HG03103 (cell line): ENCODE data around the gene SH3GL1.

Experiments used
- ATAC-seq: cut with Tn5 transposase; IDR thresholded peaks from one replicate; pipeline ENCODE4 v1.9.1; 2021; ENCODE audit warnings: low read depth; ENCODE audit not compliant: unreplicated experiment

Gene SH3GL1

DNA sequence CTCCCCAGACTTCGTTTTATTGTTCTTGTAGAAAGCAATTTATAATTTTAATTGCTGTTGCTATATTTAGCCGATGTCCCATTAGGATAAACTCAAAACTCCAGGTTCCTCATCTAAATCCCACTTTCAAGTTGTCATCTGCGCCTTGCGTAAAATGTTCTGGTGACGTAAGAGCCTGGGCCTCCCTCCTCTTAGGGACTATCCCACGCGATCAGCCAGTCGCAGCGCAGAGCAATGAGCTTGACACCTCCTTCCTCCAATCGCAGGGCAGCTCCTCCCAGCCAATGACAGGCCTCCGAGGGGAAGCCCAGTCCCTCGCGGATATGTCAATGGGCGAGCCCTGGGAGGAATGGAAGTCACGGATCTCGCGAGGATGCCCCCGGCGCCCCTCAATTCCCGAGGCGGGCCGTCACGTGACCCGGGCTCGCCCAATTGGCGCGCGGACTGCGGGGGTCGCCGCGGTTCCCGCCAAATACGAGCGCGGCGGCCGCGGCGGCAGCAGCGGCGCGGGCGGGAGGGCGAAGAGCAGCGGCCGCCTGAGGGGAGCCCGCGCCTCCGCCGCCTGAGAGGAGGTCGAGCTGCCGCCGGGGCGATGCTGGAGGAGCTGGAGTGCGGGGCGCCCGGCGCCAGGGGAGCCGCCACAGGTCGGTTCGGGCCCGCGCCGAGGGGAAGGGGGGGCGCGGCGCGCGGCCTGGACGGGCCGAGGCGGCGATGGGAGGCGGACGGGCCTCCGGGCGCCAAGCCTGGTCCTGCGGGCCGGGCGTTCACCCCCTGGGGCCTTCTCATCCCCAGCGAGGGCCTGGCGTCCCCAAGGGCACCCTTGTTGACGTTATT lies 2.0 kb upstream of the SH3GL1 start, which contains the start of gene CHAF1A:
TSS of gene CHAF1A (plus strand) at position 470 of the 834 bp plus-strand sequence. CDS start at position 593, 123 bp downstream.
- ATAC-seq: peak; percentile 76

DNA sequence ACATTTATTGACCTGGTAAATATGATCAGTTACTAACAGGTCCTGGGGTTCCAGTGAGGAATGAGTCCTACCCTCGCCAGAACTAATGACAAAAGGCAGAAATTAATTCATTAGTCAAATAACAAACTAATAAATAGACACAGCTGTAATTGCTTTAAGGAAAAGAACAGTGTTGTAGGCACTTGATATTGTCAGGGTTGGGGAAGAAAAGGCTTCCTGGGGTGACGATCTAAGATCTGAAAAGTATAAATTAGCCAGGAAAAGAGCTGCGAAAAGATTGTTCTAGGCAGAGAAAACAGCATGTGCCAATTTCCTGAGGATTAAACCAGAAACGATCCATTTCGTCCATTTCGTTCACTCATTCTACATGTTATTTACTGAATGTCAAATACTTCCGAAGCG lies 1.4 kb upstream of the SH3GL1 start:
- ATAC-seq: no peak

DNA sequence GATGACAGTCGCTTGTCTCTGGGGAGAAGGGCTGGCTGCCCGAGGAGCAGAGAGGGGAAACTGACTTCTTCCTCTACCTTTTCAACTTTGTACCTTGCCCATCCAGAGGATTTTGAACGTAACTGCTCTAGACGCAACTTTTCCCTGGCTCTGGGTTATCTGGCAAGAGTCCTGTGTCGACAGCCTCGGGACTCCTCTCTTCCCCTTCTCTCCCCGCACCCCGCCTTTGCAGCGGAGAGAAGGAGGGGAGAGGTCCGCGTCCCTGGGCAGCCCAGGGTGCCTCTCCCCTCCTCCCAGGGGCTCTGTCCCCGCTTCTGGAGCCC lies 574 bp downstream of the SH3GL1 start:
- peak; percentile 1 for ATAC-seq

DNA sequence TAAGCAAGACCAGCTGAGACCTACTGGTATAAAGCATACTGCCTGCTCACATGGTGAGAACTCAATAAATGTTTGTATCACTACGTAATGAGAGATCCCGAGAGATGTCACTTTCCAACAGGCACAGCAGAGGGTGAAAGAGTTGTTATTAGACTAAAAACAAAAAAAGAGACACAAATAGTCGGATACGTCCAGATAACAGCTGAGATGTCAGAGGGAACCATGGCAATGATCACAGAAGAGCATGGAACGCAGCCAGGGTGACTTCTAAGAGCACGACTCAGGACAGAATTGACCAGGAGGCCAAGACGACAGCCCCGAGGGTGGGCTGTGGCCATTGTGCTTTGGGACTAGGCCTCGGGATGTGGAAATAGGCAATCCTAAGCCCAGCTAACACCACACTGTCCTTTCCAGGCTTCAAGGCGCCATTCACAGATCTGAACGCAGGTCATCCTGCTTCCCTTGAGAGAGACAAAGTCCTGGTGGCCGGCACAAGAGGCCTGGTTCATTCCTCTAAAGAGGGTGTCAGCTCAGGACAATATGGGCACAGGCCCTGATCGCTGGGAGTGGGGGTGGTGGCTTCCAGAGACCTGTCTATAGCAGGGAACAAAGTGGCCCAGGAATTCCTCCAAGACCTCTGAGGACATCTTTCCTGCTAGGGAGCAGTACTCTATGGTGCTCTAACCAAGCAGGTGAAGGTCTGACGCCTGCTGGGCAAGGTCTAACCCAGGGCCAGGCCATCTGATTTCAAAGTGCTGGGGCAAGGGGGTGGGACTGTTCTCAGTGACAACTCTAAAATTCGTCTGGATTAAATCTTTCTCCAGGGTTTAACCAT lies 3.2 kb downstream of the SH3GL1 start:
- no peak for ATAC-seq

DNA sequence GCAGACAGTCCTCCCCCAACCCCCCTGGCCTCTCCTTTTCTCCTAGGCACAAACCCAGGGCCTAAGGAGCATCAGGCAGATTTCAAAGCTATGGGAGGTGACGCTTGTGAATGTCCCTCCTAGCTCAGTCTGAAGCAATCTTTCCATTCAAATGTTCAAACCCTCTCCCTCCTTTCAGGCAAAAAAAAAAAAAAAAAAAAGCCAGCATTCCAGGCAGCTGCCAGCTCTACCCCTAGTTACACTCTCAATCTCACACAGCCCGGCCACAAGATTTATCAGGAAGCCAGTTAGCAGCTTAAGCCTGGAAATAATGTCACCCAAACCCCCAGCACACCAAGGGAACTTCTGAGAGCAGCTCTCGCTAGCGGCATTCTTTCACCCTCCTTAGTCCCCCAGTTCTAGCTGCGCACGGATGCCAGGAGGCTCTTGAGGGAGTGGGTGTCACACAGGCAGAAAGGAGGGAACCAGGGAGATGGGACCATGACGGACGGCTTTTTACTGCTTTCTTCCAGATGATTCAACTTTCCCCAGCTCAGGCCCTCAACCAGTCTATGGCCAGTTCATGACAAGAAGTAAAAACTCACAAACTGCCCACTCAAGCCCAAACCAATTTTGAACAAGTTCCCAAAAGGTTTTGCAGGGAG lies 6.3 kb downstream of the SH3GL1 start:
- no peak for ATAC-seq

DNA sequence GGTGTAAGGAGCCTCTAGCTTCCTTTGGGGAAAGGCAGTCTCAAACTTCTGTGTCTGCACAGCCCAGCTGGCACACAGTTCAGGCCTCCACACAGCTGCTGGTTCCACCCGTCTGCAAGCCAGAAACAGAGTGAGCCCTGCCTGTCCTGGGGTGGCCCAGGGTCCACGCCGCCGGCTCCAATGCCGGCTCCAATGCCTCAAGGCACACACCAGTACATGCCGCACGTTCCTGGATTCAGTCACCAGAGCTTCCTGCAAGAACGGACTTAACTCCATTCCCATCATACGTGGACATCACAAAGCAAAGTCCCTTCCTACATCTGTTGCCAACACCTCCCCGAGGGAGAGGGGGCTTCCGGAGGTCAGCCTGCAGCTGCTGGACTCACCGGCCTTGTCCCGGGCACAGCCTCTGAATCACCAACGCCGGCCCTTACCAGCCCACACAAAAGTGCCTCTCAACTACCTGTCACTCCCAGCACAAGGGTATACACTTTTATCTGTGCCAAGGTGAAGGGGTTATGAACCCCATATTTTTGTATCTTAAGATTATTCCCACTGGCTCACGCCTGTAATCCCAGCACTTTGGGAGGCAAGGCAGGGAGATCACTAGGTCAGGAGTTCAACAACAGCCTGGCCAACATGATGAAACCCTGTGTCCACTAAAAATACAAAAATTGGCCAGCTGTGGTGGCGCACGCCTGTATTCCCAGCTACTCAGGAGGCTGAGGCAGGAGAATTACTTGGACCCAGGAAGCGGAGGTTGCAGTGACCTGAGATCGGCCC lies 8.5 kb downstream of the SH3GL1 start:
- no peak for ATAC-seq

DNA sequence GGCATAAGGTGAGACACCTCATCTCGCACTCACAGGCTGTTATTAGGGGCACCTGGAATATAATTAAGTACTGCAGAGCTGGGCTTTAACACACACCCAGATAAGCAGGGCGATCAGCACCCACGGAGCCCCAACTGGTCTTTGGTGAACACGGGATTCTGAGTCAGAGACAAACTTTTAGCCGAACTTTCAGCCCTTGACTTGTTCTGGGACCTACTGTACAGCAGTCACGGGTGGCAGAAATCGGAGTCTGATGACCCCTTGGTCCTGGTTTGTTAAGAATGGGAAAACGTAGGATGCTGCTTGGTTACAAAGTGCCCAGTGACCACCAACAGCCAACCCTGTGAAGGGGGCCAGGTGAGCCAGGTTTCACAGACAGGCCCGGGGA lies 9.0 kb downstream of the SH3GL1 start:
- ATAC-seq: no peak

DNA sequence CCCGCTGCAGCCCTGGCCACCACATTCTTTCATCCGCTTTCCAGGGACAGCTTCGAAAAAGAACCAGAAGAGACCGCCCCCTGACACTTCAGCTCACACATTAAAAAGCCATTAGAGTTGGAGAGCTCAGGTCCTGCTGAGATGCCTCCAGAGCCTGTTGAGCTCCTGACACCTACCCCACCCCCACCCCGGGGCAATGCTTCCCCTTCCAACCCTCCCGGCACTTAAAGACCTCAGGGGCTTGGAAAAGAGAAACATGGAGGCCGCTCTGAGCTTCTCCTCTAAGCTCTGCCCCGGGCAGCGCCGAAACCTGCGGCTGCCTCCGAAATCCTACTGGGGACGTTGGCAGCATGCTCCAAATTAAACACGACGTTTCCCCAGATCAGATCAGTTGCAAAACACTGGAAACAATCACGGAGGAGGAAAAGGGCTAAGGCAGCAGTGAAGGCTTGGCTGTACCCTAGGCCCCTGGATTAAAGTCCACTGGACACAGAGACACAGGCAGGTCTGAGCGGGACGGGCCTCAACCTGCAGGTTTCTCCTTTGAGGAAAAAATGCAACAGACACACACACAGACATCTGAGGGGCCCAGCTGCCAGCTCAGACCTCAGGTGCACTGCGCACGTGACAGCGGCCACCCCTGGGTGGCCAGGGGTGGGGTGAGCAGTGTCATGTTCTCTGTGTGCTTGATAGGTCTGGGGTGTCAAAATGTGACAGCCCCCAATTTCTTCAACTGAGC lies 9.6 kb downstream of the SH3GL1 start:
- ATAC-seq: no peak

DNA sequence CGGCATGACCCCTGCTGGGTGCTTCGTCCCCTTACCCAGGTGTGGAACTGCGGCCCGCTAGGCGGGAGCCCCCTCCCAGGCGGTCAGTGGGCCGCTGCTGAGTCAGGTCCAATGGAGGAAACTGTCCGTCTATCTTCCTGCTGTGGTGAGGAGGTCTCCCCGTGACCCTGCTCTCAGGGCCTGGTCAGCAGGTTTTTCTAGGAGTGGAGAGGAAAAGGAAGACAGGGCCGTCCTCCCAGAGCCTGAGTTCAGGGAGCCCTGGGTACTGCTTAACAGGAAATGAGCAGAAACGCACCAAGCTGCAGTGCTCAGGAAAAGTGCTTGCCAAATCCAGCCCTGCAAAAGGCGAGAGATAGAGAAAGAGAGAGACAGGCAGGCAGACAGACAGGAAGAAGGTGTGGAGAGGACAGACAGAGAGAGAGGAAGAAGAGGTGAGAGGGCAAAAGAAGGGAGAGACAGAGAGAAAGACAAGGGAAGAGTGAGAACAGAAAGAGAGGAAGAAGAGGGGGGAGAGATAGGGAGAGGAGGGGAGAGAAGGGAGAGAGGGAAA lies 10.3 kb downstream of the SH3GL1 start:
- no peak for ATAC-seq

DNA sequence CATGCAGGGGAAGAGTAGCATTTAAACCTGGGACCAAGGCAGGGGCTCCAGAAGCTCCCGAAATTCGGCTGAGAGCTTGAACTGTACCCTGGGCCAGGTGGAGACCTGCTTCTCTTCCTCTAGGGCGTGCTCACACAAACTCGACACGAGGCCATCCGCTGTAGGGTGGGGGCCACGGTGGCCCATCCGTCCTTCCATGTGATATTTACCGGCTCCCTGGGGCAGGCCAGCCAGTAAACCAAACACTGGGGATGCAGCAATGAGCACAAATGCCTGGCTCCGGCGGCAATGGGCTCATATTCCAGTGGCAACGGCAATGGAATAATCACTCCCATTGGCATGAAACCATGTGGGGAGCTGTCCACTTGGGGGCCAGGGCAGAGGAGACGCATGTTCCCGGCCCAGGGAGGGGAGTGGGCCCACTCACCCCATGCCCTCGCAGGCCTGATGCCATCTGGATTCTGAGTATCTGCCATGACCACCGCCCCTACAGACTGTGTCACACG lies 10.8 kb downstream of the SH3GL1 start:
- no peak for ATAC-seq

DNA sequence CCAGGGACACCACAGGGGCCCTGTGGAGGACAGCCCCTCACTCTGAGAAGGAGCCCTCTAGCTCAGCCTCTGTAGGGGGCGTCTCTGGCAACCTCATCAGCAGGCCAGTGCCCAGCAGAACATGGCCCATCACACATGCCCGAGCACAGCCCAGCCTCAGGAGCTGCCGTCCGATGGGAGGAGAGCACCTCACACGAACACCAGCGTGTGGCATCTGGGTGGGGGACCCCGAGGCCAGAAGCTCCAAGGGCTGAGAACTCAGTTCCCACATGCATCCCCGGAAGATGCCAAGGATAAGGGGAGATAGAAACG lies 11.3 kb downstream of the SH3GL1 start:
- ATAC-seq: no peak

DNA sequence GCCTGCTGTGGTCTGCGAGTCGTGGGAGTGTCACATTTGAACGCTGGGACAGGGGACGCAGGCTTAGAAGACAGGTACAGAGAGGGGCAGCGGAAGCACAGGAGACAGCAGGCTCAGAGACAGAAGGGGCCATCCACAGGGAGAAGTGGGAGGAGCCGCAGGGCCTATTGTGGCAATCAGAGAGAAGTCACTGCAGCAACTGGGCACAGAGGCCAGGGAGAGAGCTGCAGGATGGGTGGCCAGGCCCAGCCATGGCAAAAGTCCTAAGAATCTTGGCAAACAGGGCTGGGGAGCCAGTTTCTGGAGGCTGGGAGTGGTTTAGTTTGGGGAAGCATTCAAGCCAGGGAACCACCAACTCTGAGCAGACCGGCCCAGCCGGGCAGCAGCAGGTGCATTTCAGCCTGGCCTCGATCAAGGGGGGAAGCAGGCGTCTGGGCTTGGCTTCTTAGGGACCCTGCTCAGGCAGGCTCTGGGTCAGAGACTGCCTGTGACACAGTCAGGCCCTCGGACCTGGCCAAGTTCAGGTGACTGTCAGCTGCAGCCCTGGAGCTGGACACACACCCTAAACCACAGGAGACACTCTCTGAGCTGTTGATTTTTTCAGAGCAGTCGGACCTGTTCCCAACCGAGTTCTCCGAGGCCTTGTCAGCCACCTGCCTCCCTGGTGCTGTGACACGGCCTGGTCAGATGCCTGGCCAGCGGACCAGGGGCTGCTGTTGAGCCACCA lies 11.8 kb downstream of the SH3GL1 start:
- no peak for ATAC-seq

DNA sequence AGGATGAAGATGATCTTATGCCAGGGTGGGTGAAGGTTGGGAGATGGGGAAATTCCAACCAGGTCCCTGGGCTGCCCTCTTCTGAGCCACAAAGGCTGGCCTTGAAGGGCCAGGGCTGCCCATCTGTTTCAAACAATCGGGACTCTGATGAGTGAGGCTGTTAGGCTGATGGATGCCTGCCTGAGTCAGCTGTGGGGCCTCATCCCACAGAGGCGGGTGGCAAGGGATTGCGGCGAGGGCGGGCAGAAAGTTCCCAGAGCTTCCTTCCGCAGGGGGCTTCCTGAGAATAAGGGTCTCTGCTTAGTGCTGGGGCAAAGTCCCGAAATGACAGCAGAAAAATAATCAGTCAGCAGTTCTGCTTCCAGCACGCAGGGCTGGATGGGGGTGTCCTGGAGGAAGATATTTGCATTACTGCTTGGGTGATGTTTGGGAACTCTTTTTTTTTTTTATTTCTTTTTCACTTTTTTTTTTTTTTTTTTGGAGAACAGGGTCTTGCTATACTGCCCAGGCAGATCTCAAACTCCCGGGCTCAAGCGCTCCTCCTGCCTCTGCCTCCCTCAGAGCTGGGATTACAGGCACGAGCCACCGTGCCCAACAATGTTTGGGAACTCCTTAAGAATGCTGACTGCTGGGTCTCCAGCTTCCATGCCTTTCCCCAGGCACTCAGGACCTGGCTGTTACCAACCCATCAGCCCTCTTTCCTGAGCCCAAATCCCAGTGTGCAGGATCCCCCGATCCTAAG lies 14.1 kb downstream of the SH3GL1 start:
- ATAC-seq: no peak

DNA sequence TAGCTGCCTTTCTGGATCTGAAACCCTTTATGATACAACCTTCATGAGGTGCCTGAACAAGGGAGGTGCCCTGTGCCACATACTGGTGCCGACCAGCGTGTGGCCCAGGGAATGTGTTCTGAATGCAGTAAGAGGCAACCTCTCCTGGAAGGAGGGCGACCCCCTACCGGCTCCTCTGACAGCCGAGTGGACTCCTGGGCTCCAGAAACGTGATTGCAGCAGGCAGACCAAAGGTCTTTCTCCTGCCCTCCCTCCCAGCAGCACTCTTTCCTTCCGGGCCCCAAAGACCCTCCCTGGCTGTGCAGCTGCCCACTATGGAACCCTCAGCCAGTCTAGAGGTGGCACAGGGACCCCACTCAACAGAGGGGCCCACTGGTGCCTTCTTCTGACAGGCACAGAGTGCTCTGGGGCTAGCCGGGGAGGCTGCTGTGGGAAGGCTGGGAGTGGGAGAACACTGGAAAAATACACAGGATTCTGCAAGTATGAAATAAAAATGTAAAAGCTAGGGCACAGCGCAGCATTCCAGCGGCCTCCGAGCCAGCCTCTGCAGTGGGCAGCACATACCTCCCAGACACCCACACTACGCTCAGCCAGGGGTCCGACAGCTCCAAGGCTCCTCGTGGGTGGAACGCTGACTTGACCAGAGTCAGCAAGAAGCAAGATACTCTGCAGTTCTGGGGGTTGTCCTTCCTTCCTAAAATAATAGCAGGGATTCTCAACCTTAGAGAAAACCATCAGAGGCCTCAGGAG lies 14.9 kb downstream of the SH3GL1 start:
- ATAC-seq: no peak

DNA sequence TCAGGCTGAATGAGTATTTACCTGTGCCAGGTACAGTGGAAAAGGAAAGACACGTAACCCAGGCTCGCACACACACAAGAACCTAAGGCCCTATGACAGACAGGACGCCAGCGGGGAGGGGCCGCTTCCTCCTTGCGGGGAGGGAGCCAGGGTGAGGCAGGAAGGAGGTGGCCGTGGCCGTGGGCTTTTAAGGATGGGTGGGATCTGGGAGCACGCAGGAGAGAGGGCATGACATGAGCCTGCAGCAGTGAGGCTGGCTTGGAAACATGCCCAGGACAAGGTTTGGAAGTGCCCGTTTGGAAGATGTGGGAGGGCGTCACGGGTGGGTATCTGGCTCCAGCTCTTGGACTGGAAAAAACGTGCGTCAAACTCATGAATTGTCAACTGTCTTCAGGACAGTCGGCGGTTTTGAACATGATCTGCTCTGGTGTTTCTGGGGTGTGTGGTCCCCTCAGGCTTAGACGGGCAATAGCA lies 20.1 kb downstream of the SH3GL1 start:
- no peak for ATAC-seq

DNA sequence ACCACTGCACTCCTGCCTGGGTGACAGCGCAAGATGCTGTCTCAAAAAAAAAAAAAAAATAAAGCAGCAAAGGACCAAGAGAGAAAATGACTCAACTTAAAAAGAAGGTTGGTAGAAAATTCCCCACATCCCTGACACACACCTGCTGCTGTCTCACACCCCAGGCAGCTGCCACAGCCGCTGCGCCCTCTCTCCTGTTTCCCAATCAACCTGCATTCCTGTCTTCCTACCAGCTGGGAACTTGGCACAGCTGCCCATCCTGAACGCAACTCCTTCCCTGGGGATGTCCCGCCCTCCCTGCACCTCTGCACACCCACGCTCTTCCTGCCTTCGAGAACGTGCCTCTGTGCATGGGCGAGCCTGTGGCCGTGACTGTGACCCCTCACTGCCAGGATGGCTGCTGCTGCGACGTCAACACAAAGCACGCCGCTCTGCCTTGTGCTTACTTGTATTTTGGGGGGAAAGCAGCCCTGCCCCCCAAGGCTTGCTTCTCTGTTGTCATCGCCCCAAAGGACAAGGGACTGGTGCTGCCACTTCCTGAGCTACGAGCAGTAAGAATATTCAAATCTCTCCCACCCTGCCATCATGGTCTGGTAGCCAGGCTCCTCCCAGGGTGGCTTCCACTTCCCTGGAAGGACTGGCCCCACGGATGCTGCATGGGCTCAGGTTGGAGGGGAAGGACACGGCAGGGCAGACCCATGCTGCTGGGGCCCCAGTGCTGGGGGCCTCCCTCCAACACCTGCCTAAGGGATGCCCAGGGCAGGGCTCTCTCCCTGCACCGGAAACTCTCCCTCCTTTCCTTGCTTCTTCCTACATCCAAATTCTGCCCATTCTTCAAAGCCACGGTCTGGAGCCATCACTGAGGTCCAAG lies 20.7 kb downstream of the SH3GL1 start:
- ATAC-seq: no peak

DNA sequence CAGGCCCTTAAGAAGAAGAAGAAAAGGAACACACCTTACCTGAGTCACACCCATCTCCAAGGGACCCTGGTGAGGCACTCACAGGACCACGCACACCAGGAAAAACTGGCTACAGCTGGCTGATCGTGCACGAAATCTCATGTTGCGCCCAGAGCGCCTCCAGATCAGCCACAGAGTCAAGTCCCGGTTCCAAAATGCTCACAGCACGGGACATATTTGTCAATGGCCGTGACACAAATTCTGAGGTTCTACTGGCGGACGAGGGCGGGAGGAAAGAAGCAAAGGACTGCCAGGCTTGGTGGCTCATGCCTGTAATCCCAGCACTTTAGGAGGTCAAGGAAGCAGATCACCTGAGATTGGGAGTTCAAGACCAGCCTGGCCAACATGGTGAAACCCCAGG lies 21.5 kb downstream of the SH3GL1 start:
- ATAC-seq: no peak
